HG03175 (cell line): ENCODE measurements around the gene MCMBP.

ENCODE experiments used
- ATAC-seq: cut with Tn5 transposase; IDR thresholded peaks from one replicate; pipeline ENCODE4 v1.9.1; 2021; ENCODE audit warnings: mild to moderate bottlenecking, moderate library complexity; ENCODE audit not compliant: unreplicated experiment

MCMBP gene

DNA sequence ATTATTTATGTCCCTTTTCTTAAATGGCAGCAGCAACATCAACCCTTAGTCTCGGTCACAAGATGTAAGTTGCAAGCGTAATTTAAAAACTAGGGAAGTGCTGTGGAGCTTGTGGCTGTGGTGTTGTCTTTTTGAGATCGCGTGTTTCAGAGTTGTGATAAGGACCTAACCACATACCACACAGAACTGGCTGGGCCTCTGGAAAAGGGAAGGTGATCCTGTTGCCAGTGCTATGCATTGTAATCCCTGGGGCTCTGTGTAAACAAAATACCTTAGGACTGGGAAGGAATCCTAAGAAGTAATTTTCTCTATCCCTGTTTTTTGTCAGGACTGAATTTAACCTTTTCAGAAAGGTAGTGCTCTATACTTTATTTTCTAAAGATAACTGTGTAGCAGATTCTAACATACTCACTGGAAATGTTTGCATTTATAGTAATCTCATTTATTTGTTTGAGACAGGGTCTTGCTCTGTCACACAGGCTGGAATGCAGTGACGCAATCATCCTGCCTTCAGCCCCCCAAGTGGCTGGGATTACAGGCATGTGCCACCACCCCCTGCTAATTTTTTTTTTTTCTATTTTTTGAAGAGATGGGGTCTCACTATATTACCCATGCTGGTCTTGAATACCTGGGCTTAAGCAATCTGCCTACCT lies 86.4 kb downstream of the MCMBP start:
- no peak for ATAC-seq

DNA sequence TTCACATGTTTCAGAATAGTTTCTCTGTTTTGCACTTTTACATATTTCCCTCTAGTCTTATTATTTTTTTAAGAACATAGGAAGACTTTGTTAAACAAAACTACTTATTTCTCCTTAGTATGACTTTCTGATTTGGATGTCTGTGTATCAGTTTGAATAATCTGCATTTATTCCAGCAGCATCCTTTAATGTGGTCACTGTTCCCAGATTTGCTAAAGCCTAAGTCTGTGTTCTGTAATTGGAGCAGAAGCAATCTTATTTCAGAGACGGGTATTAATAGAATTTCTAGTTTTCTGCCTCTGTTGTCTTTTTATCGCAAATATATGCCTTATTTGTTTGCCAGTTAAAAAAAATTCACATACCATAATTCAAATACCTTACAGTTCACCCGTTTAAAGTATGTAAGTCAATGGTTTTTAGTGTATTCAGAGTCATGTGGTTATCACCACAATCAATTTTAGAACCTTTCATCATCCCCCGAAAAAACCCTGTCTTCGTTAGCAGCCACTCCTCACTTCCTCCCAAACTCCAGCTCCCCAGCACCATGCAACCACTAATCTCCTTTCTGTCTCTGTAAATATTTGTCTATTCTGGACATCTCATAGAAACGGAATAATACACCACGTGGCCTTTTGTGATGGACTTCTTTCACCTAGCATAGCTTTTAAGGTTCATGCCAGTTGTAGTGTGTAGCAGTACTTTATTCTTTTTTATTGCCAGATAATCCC lies 88.1 kb downstream of the MCMBP start:
- ATAC-seq = peak; percentile 67

DNA sequence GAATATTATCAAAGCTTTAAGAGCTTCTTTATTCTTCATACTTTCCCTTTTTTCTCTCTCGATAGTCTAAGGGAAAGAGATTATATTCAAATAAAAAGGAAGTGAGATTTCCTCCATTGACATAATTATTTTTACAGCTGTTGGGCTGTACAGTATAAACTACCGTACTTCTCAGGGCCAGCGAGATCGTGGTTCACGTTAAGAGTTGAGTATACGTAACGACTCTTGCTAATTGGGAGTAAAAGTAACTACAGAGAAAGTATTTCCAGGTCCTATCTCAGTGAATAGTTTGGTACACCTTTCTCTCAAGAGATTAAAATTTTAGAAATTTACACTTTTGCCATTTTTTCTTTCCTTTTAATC lies 89.0 kb downstream of the MCMBP start:
- ATAC-seq = no peak

DNA sequence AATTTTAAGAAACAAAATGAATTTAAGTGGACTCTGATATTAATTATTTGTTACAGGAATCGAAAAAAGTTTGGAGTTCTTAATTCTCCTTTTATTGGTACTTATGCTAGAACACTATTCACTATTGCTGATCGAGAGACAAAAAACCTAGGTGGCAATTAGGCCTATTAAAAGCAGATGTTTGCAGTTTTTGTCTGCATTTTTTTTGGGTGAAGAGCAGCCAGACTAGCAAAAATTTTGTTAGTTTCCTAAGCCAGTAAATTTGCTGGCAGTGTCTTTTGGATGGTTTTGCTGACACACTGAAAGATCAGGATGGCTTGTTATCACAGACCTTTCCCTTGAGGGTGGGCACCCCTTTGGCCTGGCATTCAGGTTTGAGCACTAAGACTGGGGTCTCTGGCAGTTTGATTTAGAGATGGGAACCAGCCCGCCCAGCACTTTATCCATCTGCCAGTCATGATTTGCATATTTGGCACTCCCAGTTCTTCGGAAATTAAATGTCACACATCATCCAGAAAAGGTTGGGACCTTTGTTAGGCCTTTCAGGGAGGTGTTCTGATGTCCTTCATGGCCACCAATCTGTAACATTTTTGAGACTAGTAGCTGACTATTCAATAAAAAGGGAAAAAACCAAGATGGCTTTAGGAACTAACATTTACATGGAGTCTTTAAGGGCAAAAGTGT lies 89.5 kb downstream of the MCMBP start:
- ATAC-seq = no peak

DNA sequence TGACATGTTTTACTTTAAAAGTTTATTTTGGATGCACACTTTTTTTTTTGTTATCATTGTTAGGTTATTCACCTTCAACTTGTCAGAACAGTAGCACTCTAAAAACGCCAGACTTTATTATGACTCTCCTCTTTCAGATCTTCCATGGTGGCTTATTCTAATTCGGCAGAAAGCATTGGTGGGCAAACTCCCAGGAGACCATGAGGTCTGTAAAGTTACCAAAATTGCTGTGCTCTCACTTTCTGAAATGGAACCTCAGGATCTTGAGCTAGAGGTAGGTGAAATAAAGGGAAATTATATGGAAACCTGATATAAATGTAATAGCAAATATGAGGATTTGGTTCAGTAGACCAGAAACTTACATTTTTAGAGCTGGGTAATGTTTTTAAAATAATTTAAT lies 91.1 kb downstream of the MCMBP start:
- no peak for ATAC-seq

DNA sequence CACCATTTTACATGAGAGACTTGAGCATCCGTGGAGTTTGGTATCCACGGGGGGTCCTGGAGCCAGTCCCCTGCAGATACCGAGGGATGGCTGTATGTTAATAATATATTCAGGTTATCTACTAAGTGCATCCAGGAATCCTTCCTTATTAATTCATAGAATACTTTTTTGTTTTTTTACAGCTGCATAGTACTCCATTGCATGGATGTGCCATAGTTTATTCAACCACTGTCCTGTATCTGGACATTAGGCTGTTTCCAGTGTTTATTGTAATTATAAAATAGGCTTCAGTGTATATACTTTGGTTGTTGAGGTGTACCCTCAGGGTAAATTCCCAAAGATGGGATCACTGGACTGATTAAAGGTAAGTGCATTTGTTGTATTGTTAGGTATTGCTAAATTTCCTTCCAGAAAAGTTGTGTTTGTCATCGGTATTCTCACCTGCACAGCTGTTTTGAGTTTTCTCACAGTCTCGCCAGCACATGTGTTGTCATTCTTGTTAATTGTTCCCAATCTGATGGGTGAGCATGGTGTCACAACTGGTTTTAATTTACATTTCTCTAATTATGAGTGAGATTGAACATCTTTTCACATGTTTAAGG lies 91.7 kb downstream of the MCMBP start:
- no peak for ATAC-seq
